ENCODE data around the gene COMT. TPM values are rescaled to one million over a fixed set of nuclear protein-coding genes. Genes with fewer than 3 reads are reported as not detected.

COMT gene
- total RNA-seq, 4 donors from 2014 or later = 80.1 to 228 (median 190) TPM

GRCh38 chr22:19943082-19944026 is 1.8 kb downstream of the COMT start:
- TF ChIP-seq, protein P1, sequence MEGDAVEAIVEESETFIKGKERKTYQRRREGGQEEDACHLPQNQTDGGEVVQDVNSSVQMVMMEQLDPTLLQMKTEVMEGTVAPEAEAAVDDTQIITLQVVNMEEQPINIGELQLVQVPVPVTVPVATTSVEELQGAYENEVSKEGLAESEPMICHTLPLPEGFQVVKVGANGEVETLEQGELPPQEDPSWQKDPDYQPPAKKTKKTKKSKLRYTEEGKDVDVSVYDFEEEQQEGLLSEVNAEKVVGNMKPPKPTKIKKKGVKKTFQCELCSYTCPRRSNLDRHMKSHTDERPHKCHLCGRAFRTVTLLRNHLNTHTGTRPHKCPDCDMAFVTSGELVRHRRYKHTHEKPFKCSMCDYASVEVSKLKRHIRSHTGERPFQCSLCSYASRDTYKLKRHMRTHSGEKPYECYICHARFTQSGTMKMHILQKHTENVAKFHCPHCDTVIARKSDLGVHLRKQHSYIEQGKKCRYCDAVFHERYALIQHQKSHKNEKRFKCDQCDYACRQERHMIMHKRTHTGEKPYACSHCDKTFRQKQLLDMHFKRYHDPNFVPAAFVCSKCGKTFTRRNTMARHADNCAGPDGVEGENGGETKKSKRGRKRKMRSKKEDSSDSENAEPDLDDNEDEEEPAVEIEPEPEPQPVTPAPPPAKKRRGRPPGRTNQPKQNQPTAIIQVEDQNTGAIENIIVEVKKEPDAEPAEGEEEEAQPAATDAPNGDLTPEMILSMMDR (IDR thresholded peaks at IDR 0.05; ENCODE audit: low read depth) = no peak

- TF ChIP-seq, protein P1 (IDR thresholded peaks at IDR 0.05; ENCODE audit: low read depth) = no peak
Measured at GRCh38 chr22:19948057-19948760, 6.6 kb downstream of the COMT start.

DNA sequence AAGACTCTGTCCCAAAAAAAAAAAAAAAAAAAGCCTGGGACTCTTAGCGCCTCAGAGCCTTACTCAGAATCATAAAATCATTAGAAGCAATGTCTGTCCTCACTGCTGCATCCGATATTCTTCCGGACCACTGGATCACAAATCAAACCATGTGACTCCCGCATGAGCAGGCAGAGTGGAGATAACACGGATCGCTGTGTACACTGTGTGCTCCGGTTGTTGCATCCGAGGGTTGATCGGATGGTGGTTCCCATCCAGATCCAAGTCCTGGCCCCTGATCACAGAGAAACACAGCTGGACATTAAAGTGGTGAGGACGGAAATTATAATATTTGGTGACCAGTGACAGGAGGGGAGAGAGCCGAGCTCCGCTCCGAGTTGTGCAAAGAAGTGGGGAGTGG is 9.8 kb downstream of the COMT start:
- TF ChIP-seq, protein P1 (IDR thresholded peaks at IDR 0.05; ENCODE audit: low read depth) = no peak

- TF ChIP-seq, protein P1 (IDR thresholded peaks at IDR 0.05; ENCODE audit: low read depth) = no peak
Measured at GRCh38 chr22:19955241-19956128, 13.9 kb downstream of the COMT start.

- TF ChIP-seq, protein P1 (IDR thresholded peaks at IDR 0.05; ENCODE audit: low read depth) = no peak
Measured at GRCh38 chr22:19957445-19957844, 15.9 kb downstream of the COMT start.

- TF ChIP-seq, protein P1 (IDR thresholded peaks at IDR 0.05; ENCODE audit: low read depth) = no peak
Measured at GRCh38 chr22:19958083-19959042, 16.8 kb downstream of the COMT start.
